Activated CD8-positive, alpha-beta memory T cell treated with anti-CD3 and anti-CD28 coated beads, Interleukin-2, amount 10 ng/mL, durations not matched to agents 7 days and 5 days (primary cell): ENCODE results near the gene C1QL2. TPM values are rescaled to one million over a fixed set of nuclear protein-coding genes. Genes with fewer than 3 reads are reported as not detected.

Experiments
- ATAC-seq: fragments of 150-1000 bp; cut with Tn5 transposase; one replicate; pipeline ENCODE4 v1.10.0; 2021; ENCODE audit warnings: moderate library complexity
- CTCF ChIA-PET: fragments of 350-600 bp; sonication (Branson Sonifier 250); formaldehyde crosslinking; loops from one replicate; lab custom pipeline; 2021; ENCODE audit warnings: antibody characterized with exemption; lab: Charles Lee
- DNase-seq: peaks from one replicate; pipeline ENCODE4 v3.0.0-alpha.2; 2020
- H3K27ac Mint-ChIP-seq: one replicate; pipeline ENCODE4 v1.8.0; 2021; ENCODE audit warnings: mild to moderate bottlenecking, mixed read lengths
- H3K27me3 Mint-ChIP-seq: one replicate; pipeline ENCODE4 v1.8.0; 2021; ENCODE audit warnings: mixed read lengths
- H3K36me3 Mint-ChIP-seq: one replicate; pipeline ENCODE4 v1.8.0; 2021; ENCODE audit warnings: mild to moderate bottlenecking, mixed read lengths
- H3K4me1 Mint-ChIP-seq: one replicate; pipeline ENCODE4 v1.8.0; 2021; ENCODE audit warnings: mixed read lengths
- H3K4me3 Mint-ChIP-seq: one replicate; pipeline ENCODE4 v1.8.0; 2021; ENCODE audit warnings: mild to moderate bottlenecking, moderate library complexity, mixed read lengths
- H3K9me3 Mint-ChIP-seq: one replicate; pipeline ENCODE4 v1.8.0; 2022; ENCODE audit warnings: low read depth, mixed read lengths
- total RNA-seq, 2 experiments: library from RNA; stranded (reverse); gene quantifications; one replicate each; pipeline ENCODE4 v1.2.3, GENCODE V29; 2021

C1QL2 gene
- total RNA-seq, 2 experiments from 2014 or later, result not detected

DNA sequence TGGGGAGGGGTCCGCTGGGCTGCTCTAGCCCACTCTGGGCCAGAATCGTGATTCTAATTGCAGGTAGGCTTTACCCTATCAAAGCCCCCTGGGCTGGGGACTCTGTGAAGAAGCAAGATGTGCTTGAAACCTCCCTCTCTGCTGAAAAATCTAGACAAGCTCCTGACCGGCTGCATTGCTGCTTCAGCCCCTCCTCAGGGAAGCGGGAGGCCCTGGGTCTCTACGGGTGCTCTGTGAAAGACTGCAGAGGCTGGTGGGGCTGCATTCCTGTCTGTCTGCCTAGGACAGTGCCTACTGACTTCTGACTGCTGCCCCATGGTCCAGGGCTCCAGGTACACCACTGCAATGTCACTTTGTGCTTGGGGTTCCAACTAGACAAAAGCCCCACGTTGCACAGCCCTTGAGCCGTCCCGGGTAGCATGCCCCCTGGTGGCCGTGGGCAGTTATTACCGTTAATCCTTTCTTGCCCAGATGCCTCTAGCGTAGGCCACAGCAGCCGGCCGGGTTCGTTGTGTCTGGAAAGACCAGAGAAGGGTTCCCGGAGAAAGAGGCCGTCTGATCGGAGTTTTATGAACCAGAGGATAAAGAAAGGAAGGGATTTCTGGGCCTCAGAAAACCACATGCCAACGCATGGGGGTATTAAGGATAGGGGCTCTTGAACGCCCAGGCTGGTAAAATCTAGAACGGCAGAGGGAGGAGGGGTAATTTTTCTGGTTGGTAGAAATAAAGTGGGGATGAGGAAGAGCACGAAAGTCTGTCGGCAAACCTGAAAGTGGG, 15.9 kb upstream of the C1QL2 start:
- DNase-seq, result peak; percentile 52
- CTCF ChIA-PET, result interaction anchor here (1.2 to 2.3 kb wide), 2 partner anchors 293 kb away, joined by 3 to 10 read pairs; no protein-coding TSS in a partner anchor
- no peak for ATAC-seq
- no peaks in the 10 kb centered on the region for H3K4me1 Mint-ChIP-seq
- H3K36me3 Mint-ChIP-seq, result no peaks in the 10 kb centered on the region
- no peaks in the 10 kb centered on the region for H3K27me3 Mint-ChIP-seq
- no peak overlapping the region for H3K4me3 Mint-ChIP-seq
- no peaks in the 10 kb centered on the region for H3K9me3 Mint-ChIP-seq
- no peak overlapping the region for H3K27ac Mint-ChIP-seq

DNA sequence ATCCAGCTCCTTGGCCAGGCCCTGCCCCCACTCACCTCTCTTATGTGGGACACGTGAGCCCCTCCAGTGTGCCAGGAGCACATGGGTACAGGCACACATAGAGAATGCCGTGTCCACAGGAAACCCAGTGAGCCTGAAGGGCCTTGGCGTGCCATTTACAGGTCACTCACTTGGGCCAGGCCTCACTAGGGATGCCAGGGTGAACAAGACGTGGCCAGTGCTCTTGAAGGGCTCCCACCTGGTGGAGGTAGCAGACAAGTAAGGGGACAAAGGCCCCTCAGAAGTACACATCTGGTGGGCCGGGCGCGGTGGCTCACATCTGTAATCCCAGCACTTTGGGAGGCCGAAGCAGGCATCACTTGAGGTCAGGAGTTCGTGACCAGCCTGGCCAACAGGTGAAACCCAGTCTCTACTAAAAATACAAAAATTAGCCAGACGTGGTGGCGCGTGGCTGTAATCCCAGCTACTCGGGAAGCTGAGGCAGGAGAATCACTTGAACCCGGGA, 15.1 kb upstream of the C1QL2 start:
- no peak for ATAC-seq
- no peaks in the 10 kb centered on the region for H3K36me3 Mint-ChIP-seq

DNA sequence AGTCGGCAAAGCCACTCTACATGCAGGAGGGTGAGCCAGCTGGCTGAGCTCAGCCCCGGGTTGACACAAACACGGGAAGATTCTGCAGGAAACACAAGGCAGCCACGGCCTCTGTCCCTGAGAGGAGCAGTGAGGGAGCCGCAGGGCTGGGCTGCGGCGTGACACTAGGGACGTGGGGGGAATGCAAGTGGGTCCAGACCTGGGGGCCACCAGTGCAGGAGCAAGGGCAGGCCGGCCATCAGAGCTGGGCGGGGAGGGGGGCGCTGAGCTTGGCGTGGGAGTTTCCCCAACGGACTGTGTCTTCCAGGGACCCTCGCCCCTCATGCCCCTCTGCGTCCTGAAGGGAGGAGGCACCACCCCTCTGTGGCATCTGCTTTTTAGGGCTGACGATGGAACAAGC, 12.0 kb upstream of the C1QL2 start:
- H3K27me3 Mint-ChIP-seq, result no peaks in the 10 kb centered on the region
- CTCF ChIA-PET, result no interaction called here

More for the DNA sequence above, 15.1 kb upstream of the C1QL2 start:
- H3K9me3 Mint-ChIP-seq, result no peaks in the 10 kb centered on the region
- no peaks in the 10 kb centered on the region for H3K4me1 Mint-ChIP-seq
- no peak overlapping the region for H3K27ac Mint-ChIP-seq
- DNase-seq, result no peak
- no peak overlapping the region for H3K4me3 Mint-ChIP-seq
- no peaks in the 10 kb centered on the region for H3K27me3 Mint-ChIP-seq
- CTCF ChIA-PET, result interaction anchor here (2.3 kb wide), 1 partner anchor 292 kb away, joined by 10 read pairs; no protein-coding TSS in a partner anchor

DNA sequence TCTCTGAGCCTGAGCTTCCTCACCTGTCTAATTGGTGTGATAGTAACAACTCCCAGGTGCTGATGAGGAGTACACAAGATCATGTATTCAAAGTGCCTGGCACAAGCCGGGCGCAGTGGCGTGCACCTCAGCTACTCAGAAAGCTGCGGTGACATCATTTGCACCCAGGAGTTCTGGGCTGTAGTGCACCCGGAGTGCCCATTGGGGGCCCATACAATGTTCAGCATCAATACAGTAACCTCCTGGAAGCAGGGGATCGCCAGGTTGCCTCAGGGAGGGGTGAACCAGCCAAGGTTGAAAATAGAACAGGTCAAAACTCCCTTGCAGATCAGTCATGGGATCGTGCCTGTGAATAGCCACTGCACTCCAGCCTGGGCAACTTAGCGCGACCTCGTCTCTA, 11.2 kb upstream of the C1QL2 start:
- CTCF ChIA-PET, result no interaction called here
- no peak for ATAC-seq
- Mint-ChIP-seq H3K27me3 (no peaks in the 10 kb centered on the region), H3K4me1 (no peaks in the 10 kb centered on the region), H3K9me3 (no peaks in the 10 kb centered on the region), H3K4me3 (no peak overlapping the region), H3K27ac (no peak overlapping the region), H3K36me3 (no peaks in the 10 kb centered on the region)
- DNase-seq, result no peak

More for the DNA sequence above, 12.0 kb upstream of the C1QL2 start:
- H3K4me3 Mint-ChIP-seq, result no peak overlapping the region
- DNase-seq (no peak), ATAC-seq (no peak)
- no peaks in the 10 kb centered on the region for H3K4me1 Mint-ChIP-seq
- no peaks in the 10 kb centered on the region for H3K36me3 Mint-ChIP-seq
- H3K9me3 Mint-ChIP-seq, result no peaks in the 10 kb centered on the region
- H3K27ac Mint-ChIP-seq, result no peak overlapping the region

DNA sequence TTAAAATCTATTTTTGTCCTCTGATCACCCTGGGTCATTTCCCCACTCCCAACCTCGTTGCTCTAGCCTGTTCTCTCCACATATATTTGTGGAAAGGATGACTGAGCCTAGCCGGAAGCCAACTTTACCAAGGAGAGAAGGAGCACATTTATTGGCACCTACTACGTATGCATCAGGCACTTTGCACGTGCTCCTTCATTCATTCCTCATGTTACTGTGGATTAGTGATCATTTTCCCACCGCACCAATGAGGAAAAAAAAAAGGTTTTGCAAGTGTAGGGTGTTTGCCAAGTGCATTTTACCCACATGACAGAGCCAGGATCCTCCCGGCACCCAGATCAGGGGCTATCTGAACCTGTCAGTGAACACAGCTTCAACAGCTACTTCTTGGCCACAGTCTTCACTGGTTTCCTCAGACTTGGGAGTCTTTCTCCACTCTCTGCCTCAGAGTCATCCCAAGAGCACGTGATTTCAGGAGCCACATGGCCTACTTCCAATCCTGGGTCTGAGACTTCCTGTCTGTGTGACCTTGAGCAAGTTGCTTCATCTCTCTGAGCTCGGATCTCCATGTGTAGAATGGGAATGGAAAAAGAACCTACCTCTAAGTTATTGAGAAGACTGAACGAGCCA, 1.9 kb upstream of the C1QL2 start:
- DNase-seq (no peak), ATAC-seq (no peak)
- CTCF ChIA-PET, result no interaction called here
- H3K4me3 Mint-ChIP-seq, result no peak overlapping the region
- H3K27me3 Mint-ChIP-seq, result peaks cover 50% of the 10 kb centered on the region
- H3K4me1 Mint-ChIP-seq, result no peaks in the 10 kb centered on the region
- no peak overlapping the region for H3K27ac Mint-ChIP-seq
- no peaks in the 10 kb centered on the region for H3K36me3 Mint-ChIP-seq
- no peaks in the 10 kb centered on the region for H3K9me3 Mint-ChIP-seq

DNA sequence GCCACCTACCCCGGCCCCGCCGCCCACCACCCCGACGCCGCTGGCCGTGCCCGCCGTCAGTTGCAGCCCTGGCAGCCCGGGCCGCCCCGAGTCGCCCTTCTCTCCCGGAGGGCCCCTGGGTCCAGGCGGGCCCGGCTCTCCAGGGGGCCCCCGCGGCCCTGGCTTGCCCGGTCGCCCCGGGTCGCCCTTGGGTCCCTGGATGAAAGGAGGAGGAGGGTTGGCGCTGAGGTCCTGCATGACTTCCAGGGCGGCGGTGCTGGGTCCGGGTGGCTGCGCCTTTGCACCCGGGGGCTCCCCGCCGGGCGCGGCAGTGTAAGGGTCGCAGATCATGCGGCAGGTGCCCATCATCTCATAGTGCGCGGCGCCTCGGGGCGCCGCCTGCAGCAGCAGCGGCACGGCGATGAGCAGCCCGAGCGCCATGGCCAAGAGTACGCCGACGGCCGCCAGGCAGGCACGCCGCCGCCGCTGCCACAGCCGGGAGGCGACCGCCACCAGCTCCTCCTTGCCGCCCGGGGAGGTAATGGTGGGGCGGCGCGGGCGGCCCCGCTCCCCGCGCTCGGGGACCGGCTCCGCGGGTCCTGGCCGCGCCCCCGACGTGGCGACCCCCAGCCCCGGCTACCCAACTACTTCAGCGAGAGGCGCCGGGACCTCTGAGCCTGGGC, 570 bp downstream of the C1QL2 start:
- H3K27me3 Mint-ChIP-seq, result peaks cover 68% of the 10 kb centered on the region
- no peak for ATAC-seq
- no peaks in the 10 kb centered on the region for H3K9me3 Mint-ChIP-seq
- no peak for DNase-seq
- H3K27ac Mint-ChIP-seq, result no peak overlapping the region
- CTCF ChIA-PET, result no interaction called here
- no peaks in the 10 kb centered on the region for H3K4me1 Mint-ChIP-seq
- no peak overlapping the region for H3K4me3 Mint-ChIP-seq
- no peaks in the 10 kb centered on the region for H3K36me3 Mint-ChIP-seq

DNA sequence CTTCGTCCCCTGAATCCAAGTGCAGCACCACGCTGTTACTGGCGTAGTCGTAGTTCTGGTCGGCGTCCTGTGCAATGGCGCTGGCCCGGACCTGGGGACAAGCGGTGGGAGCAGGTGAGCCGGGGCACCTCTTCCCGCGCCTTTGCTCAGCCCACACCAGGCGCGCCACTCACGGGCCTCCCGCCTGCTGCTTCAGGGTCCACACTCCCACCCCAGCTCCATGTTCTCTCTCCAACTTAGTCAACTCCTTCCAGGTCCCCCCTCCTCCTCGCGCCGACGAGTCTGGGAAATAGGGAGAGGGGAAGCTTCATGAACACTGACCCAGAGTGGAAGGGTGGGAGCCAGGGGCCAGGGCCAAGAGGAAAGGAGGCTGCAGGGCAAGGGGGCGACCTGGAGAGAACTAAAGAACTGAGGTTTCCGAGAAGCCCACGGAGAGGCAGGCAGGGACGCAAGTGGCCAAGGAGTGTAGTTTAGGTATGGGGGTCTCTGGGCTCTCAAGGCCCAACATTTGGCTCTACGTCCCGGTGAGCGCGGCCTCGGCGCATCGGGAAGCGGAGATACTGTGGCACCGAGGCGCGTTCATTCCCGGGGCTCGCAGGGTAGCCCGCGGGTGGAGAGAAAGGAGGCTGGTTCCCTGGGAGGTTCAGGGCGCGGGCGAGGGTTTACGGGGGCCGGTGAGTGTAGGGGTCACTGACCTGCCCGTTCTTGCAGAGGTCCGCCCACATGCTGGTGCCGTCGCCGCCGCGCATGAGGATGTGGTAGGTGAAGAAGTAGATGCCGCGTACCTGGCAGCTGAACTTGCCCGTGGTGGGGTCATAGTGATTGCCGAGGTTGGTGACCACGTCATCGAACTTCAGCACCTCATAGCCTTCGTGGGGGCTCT, 1.4 kb downstream of the C1QL2 start:
- ATAC-seq, result no peak
- DNase-seq, result no peak
- no peaks in the 10 kb centered on the region for H3K36me3 Mint-ChIP-seq
- peaks cover 70% of the 10 kb centered on the region for H3K27me3 Mint-ChIP-seq
- no peak overlapping the region for H3K4me3 Mint-ChIP-seq
- CTCF ChIA-PET, result no interaction called here
- no peak overlapping the region for H3K27ac Mint-ChIP-seq
- no peaks in the 10 kb centered on the region for H3K9me3 Mint-ChIP-seq
- H3K4me1 Mint-ChIP-seq, result no peaks in the 10 kb centered on the region

DNA sequence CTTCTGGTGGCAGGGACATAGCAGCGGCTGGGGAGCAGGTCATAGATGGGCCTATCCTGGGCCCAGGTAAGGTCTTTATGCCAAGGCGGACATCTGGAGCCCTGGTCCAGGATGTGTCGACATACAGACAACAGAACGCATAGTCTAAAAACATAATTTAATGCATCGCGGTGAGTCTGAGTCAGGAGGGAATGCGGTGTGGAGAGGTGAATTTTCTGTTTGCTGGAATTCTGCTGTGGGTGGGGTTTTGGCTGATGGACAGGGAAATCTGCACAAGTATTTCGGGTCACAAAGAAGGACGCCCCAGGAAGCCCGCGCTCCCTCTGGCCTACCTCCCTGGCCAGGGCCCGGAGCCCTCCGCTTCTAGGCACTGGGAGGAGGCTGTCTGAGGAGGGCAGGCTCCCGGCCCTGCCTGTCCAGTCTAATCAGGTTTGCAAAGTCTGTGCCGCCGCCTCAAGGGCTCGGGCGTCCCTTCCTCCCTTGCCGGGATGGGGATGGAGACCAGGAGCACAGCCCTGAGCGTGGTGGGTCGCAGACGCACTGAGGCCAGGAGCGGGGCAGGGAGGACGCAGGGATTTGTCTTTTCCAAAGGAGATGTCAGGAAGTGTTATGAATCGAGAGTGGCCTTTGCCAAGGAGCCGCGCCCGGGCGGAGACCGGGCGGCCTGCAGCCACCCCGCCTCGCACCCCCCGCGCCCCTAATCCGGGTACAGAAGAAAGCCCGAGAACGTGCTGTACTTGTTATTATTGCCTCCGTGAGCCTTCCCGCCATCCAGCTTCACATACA, 2.3 kb downstream of the C1QL2 start:
- H3K36me3 Mint-ChIP-seq, result no peaks in the 10 kb centered on the region
- CTCF ChIA-PET, result no interaction called here
- peaks cover 66% of the 10 kb centered on the region for H3K27me3 Mint-ChIP-seq
- no peaks in the 10 kb centered on the region for H3K4me1 Mint-ChIP-seq
- no peak overlapping the region for H3K27ac Mint-ChIP-seq
- ATAC-seq (no peak), DNase-seq (no peak)
- no peak overlapping the region for H3K4me3 Mint-ChIP-seq
- H3K9me3 Mint-ChIP-seq, result no peaks in the 10 kb centered on the region

DNA sequence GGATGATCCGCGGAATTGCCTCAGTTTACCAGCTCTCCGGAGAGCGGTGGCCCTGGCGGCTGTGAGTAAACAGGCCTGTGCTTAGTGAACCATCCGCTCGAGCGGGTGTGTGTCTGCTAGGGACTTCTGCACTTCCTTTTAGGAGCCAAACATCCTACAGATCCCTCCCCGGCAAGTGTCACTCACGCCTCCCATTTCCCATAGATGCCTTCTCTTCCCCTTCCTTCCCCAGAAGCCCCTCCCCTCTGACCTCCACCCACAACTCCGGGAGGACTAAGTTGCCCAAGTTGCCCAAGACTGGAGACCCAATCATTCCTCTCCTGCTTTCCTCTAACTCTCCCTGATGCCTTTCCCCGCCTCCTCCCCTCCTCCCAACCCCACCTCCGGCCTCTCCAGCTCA, 2.9 kb downstream of the C1QL2 start:
- H3K4me3 Mint-ChIP-seq, result no peak overlapping the region
- H3K27me3 Mint-ChIP-seq, result peaks cover 63% of the 10 kb centered on the region
- H3K4me1 Mint-ChIP-seq, result no peaks in the 10 kb centered on the region
- no peak for ATAC-seq
- H3K9me3 Mint-ChIP-seq, result no peaks in the 10 kb centered on the region
- no peak overlapping the region for H3K27ac Mint-ChIP-seq
- CTCF ChIA-PET, result no interaction called here
- H3K36me3 Mint-ChIP-seq, result no peaks in the 10 kb centered on the region
- DNase-seq, result no peak

DNA sequence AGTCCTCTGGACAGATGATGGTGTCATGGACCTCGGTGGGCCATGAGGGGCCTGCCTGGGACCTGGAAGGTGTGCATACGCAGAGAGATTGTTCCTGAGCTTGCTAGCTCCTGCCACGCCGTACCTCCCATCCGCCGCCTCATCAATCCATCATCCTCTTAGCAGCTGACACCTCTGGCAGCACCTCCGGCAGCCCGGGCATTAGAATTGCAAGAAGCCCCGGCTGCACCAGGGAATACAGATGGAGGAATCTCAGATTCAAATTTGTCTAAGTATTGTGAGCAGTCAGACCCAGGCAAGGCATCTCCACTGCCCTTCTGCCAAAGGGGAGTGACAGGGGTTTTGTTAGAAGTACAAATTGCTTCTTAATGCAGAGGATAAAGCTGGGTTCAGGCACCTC, 4.5 kb downstream of the C1QL2 start:
- Mint-ChIP-seq H3K27ac (no peak overlapping the region), H3K36me3 (no peaks in the 10 kb centered on the region), H3K4me1 (no peaks in the 10 kb centered on the region), H3K9me3 (no peaks in the 10 kb centered on the region), H3K27me3 (peaks cover 51% of the 10 kb centered on the region), H3K4me3 (no peak overlapping the region)
- no peak for ATAC-seq
- DNase-seq, result no peak
- CTCF ChIA-PET, result no interaction called here

DNA sequence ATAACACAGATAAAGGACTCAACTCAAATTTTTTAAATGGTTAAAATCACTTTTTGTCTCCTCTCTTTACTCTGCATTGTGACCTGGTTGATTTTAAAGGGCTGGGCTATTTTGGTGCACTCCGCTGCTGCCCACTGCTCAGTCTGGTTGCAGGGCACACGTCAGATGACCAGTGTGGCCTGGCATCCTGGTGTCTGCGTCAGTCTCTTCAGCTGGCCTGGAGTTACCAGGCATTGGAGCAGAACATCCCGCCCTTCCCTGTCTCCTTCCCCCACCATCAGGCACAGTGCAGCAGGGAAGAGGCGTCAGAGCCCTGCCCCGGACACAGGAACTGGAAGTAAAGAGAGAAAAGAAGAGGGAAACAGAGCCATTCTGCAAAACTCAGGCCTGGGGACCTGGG, 8.9 kb downstream of the C1QL2 start:
- Mint-ChIP-seq H3K36me3 (no peaks in the 10 kb centered on the region), H3K27ac (no peak overlapping the region), H3K27me3 (peaks cover 17% of the 10 kb centered on the region), H3K4me3 (no peak overlapping the region), H3K9me3 (no peaks in the 10 kb centered on the region), H3K4me1 (no peaks in the 10 kb centered on the region)
- ATAC-seq (no peak), DNase-seq (no peak)
- CTCF ChIA-PET, result no interaction called here

DNA sequence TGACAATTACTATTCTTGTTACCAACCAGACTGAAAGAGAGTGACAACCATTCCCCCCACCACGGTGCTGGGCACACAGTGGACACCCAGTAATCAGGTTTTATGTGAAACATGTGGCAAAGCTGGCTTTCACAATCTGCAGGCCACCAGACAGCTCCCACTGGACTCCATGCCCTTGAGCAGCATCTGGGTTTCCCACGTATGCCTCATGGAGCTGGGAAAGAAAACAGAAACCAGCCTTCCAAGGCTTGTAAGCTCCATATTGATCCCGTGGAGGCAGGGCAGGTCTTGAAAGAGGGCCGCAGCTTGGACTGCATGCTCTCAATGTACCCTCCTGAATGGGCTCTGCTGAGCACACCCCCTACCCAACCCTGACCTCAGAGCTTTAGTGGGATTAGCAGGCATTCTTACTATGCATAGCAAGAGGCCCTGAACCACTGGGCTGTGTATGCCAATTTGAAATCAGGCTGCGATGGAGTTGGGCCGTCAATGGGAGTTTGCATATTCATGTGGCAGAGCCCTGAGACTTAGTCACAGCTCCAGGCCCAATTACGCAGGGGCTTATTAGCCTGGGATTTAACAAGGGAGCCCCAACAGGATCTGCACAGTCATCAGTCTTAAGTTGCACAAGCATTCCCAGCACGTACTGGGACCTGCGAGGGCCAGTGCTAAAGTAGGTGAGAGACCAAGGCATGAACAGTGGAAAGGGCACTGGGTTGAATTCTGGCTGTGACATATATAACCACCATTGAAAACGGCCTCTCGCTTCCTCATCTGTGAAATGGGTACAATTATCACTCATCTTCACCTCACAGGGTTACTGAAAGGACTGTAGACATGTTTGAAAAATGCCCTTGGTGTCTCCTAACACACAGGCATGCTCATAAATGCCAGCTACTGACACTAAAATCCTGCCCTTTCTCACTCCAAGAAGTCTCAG, 10.5 kb downstream of the C1QL2 start:
- ATAC-seq (no peak), DNase-seq (no peak)
- CTCF ChIA-PET, result no interaction called here
- no peaks in the 10 kb centered on the region for H3K4me1 Mint-ChIP-seq
- H3K9me3 Mint-ChIP-seq, result no peaks in the 10 kb centered on the region
- H3K4me3 Mint-ChIP-seq, result no peak overlapping the region
- peaks cover 8% of the 10 kb centered on the region for H3K27me3 Mint-ChIP-seq
- no peak overlapping the region for H3K27ac Mint-ChIP-seq
- H3K36me3 Mint-ChIP-seq, result no peaks in the 10 kb centered on the region
